H1 (cell line): ENCODE data around the gene C2orf72. TPM values are rescaled to one million over a fixed set of nuclear protein-coding genes. Genes with fewer than 3 reads are reported as not detected.

Experiments
- CTCF ChIA-PET: fragments of 300-600 bp; sonication (Branson Sonifier 250); formaldehyde crosslinking; loops from one replicate; lab custom pipeline; 2021; ENCODE audit not compliant: partially characterized antibody; lab: Charles Lee
- POLR2A ChIA-PET: fragments of 300-600 bp; sonication (Branson Sonifier 250); formaldehyde crosslinking; loops from one replicate; lab custom pipeline; 2021; ENCODE audit warnings: inconsistent platforms; ENCODE audit not compliant: partially characterized antibody; lab: Charles Lee
- DNase-seq, 2 experiments: peaks; one replicate each; pipeline versions ENCODE4 v3.0.0 to v3.0.0-alpha.2; 2010 to 2022; ENCODE audit warnings: low spot score in 2 of 2, low read depth in 1 of 2, mixed read lengths in 1 of 2
- FAIRE-seq: peaks from 2 replicates; lab custom pipeline; 2011; peaks lifted over from hg19 to GRCh38; lab: Jason Lieb, UNC
- H2AFZ ChIP-seq: 2 replicates; pipeline ENCODE4 v1.8.1; 2012; ENCODE audit warnings: low read length, inconsistent platforms
- H2AK5ac ChIP-seq: 2 replicates; pipeline ENCODE4 v1.6.1; 2013; ENCODE audit warnings: low read depth, low read length
- H2BK120ac ChIP-seq: replicated peaks from 2 replicates; pipeline ENCODE3; 2013; ENCODE audit warnings: low read depth, low read length, inconsistent platforms
- H2BK12ac ChIP-seq: 2 replicates; pipeline ENCODE4 v1.6.1; 2013; ENCODE audit warnings: low read depth, low read length
- H2BK15ac ChIP-seq: 2 replicates; pipeline ENCODE4 v1.6.1; 2013; ENCODE audit warnings: low read length
- H2BK20ac ChIP-seq: 2 replicates; pipeline ENCODE4 v1.6.1; 2013; ENCODE audit warnings: low read length
- H2BK5ac ChIP-seq: 2 replicates; pipeline ENCODE4 v1.6.1; 2013; ENCODE audit warnings: low read depth, low read length
- H3K14ac ChIP-seq: 2 replicates; pipeline ENCODE4 v1.6.1; 2013; ENCODE audit warnings: inconsistent platforms; ENCODE audit not compliant: insufficient read length
- H3K18ac ChIP-seq: 2 replicates; pipeline ENCODE4 v1.6.1; 2013; ENCODE audit warnings: low read length; ENCODE audit errors: extremely low read depth
- H3K23ac ChIP-seq: 2 replicates; pipeline ENCODE4 v1.6.1; 2013; ENCODE audit warnings: inconsistent platforms; ENCODE audit not compliant: insufficient read length
- H3K23me2 ChIP-seq: 2 replicates; pipeline ENCODE4 v1.6.1; 2013; ENCODE audit warnings: low read depth, low read length
- H3K27ac ChIP-seq: 2 replicates; pipeline ENCODE4 v1.6.1; 2011; ENCODE audit warnings: low read depth, low read length, inconsistent platforms
- H3K27me3 ChIP-seq, 4 experiments: replicated peaks in 1 of 4; 1 replicate in 1 of 4; 2 replicates in 3 of 4; pipeline versions ENCODE4 v1.6.1 to v1.8.1; 2011 to 2013; ENCODE audit warnings: low read length in 3 of 4, mild to moderate bottlenecking in 3 of 4, inconsistent platforms in 2 of 4, mixed read lengths in 2 of 4, moderate library complexity in 1 of 4; ENCODE audit not compliant: control insufficient read depth in 3 of 4, insufficient read depth in 3 of 4; ENCODE audit errors: extremely low read depth in 1 of 4
- H3K36me3 ChIP-seq, 4 experiments: 2 replicates each; pipeline versions ENCODE4 v1.6.1 to v1.8.1; 2011 to 2013; ENCODE audit warnings: mild to moderate bottlenecking in 4 of 4, low read length in 3 of 4, moderate library complexity in 2 of 4, control low read depth in 1 of 4, inconsistent platforms in 1 of 4; ENCODE audit not compliant: insufficient read depth in 4 of 4, control insufficient read depth in 2 of 4
- H3K4ac ChIP-seq: replicated peaks from 2 replicates; pipeline ENCODE3; 2013; ENCODE audit warnings: low read length, low read depth, mixed read lengths, inconsistent platforms; ENCODE audit not compliant: insufficient read length
- H3K4me1 ChIP-seq, 4 experiments: replicated peaks in 1 of 4; 1 replicate in 1 of 4; 2 replicates in 3 of 4; pipeline versions ENCODE4 v1.6.1 to v1.8.1; 2011 to 2013; ENCODE audit warnings: low read length in 3 of 4, inconsistent platforms in 2 of 4, mixed read lengths in 1 of 4; ENCODE audit not compliant: insufficient read depth in 4 of 4, control insufficient read depth in 3 of 4
- H3K4me2 ChIP-seq, 2 experiments: 2 replicates each; pipeline versions ENCODE4 v1.6.1 to v1.8.1; 2011 to 2013; ENCODE audit warnings: low read depth in 2 of 2, low read length in 2 of 2, control low read depth in 1 of 2, inconsistent platforms in 1 of 2, mild to moderate bottlenecking in 1 of 2; ENCODE audit not compliant: insufficient read depth in 1 of 2
- H3K4me3 ChIP-seq, 4 experiments: fragments of 200-600, 300-600 bp in 1 of 4; sonication (generic), shearing (Covaris generic), sonication (Bioruptor Twin) in 1 of 4; 2 replicates each; pipeline versions ENCODE4 v1.5.1 to v1.8.1; 2011 to 2016; ENCODE audit warnings: low read length in 4 of 4, low read depth in 3 of 4, control low read depth in 2 of 4, inconsistent platforms in 2 of 4, mild to moderate bottlenecking in 2 of 4, mixed read lengths in 1 of 4, moderate library complexity in 1 of 4; ENCODE audit not compliant: insufficient read depth in 2 of 4; ENCODE audit errors: extremely low read depth in 1 of 4
- H3K56ac ChIP-seq: replicated peaks from 2 replicates; pipeline ENCODE3; 2013; ENCODE audit warnings: low read depth, mild to moderate bottlenecking, mixed read lengths, low read length, inconsistent platforms; ENCODE audit not compliant: insufficient read length
- H3K79me1 ChIP-seq: 2 replicates; pipeline ENCODE4 v1.6.1; 2013; ENCODE audit warnings: low read depth, low read length, control low read depth
- H3K79me2 ChIP-seq, 2 experiments: 2 replicates each; pipeline versions ENCODE4 v1.6.1 to v1.8.1; 2012 to 2013; ENCODE audit warnings: low read length in 2 of 2, mild to moderate bottlenecking in 2 of 2, inconsistent platforms in 1 of 2; ENCODE audit not compliant: insufficient read depth in 2 of 2, control insufficient read depth in 1 of 2
- H3K9ac ChIP-seq, 4 experiments: replicated peaks in 1 of 4; 1 replicate in 1 of 4; 2 replicates in 3 of 4; pipeline versions ENCODE4 v1.6.1 to v1.8.1; 2011 to 2013; ENCODE audit warnings: low read depth in 3 of 4, low read length in 3 of 4, control low read depth in 2 of 4, mild to moderate bottlenecking in 2 of 4, moderate library complexity in 2 of 4, inconsistent platforms in 1 of 4; ENCODE audit errors: extremely low read depth in 1 of 4
- H3K9me3 ChIP-seq, 2 experiments: 2 replicates each; pipeline versions ENCODE4 v1.6.1 to v1.8.1; 2012 to 2013; ENCODE audit warnings: mild to moderate bottlenecking in 2 of 2, moderate library complexity in 2 of 2, control low read depth in 1 of 2, inconsistent platforms in 1 of 2, low read depth in 1 of 2, low read length in 1 of 2, mixed read lengths in 1 of 2; ENCODE audit not compliant: insufficient read depth in 2 of 2
- H4K20me1 ChIP-seq, 2 experiments: replicated peaks in 1 of 2; 2 replicates each; pipeline versions ENCODE3 to v1.8.1; 2011 to 2013; ENCODE audit warnings: inconsistent platforms in 2 of 2, low read length in 2 of 2, mild to moderate bottlenecking in 1 of 2; ENCODE audit not compliant: insufficient read depth in 2 of 2, control insufficient read depth in 1 of 2
- H4K5ac ChIP-seq: 2 replicates; pipeline ENCODE4 v1.6.1; 2013; ENCODE audit warnings: low read length, low read depth, mixed read lengths, inconsistent platforms; ENCODE audit not compliant: insufficient read length
- H4K8ac ChIP-seq: 2 replicates; pipeline ENCODE4 v1.8.0; 2013; ENCODE audit warnings: mild to moderate bottlenecking, moderate library complexity, low read length, inconsistent platforms; ENCODE audit not compliant: insufficient read depth; ENCODE audit errors: extremely low read depth
- H4K91ac ChIP-seq: replicated peaks from 2 replicates; pipeline ENCODE3; 2013; ENCODE audit warnings: low read length, mixed read lengths, inconsistent platforms; ENCODE audit not compliant: insufficient read length
- BCL11A ChIP-seq, 2 experiments: IDR thresholded peaks; one replicate each; pipeline ENCODE4 v1.6.1; 2011; ENCODE audit warnings: low read depth in 2 of 2, low read length in 2 of 2, mild to moderate bottlenecking in 2 of 2
- EZH2 ChIP-seq: fragments of 200-600 bp; sonication (generic); IDR thresholded peaks from 2 replicates; pipeline ENCODE4 v1.7.1; 2012; ENCODE audit warnings: low read depth, mild to moderate bottlenecking, moderate library complexity, low read length, inconsistent platforms; ENCODE audit not compliant: severe bottlenecking
- GTF2F1 ChIP-seq: IDR thresholded peaks from 2 replicates; pipeline ENCODE4 v1.6.1; 2012; ENCODE audit warnings: low read depth, low read length, improper control_type of control experiment, borderline replicate concordance
- KDM5A ChIP-seq: fragments of 200-600 bp; IDR thresholded peaks from 2 replicates; pipeline ENCODE4 v1.7.1; 2012; ENCODE audit warnings: mild to moderate bottlenecking, low read length, inconsistent platforms, mixed read lengths
- NANOG ChIP-seq: IDR thresholded peaks from 2 replicates; pipeline ENCODE4 v1.6.1; 2011; ENCODE audit warnings: low read length, low read depth, mild to moderate bottlenecking, inconsistent platforms; ENCODE audit not compliant: insufficient read depth, poor library complexity, severe bottlenecking
- PHF8 ChIP-seq: fragments of 200-600 bp; sonication (generic); conservative IDR thresholded peaks from 2 replicates; pipeline ENCODE4 v1.7.1; 2012; ENCODE audit warnings: low read depth, mild to moderate bottlenecking, inconsistent platforms, low read length, moderate library complexity
- POLR2AphosphoS5 ChIP-seq: IDR thresholded peaks from 2 replicates; pipeline ENCODE4 v1.6.1; 2011; ENCODE audit warnings: low read depth, low read length
- POU5F1 ChIP-seq: IDR thresholded peaks from 2 replicates; pipeline ENCODE4 v1.6.1; 2011; ENCODE audit warnings: low read depth, mild to moderate bottlenecking, low read length, moderate library complexity
- RFX5 ChIP-seq: IDR thresholded peaks from 2 replicates; pipeline ENCODE4 v1.6.1; 2011; ENCODE audit warnings: low read depth, low read length, improper control_type of control experiment, borderline replicate concordance
- SAP30 ChIP-seq: fragments of 300-600 bp; sonication (generic); IDR thresholded peaks from 2 replicates; pipeline ENCODE4 v1.7.1; 2012; ENCODE audit warnings: low read length, moderate library complexity, mild to moderate bottlenecking, inconsistent platforms; ENCODE audit not compliant: insufficient read depth, insufficient replicate concordance
- SIN3A ChIP-seq, 2 experiments: IDR thresholded peaks in 1 of 2; conservative IDR thresholded peaks in 1 of 2; 2 replicates each; pipeline ENCODE4 v1.6.1; 2011 to 2012; ENCODE audit warnings: low read length in 2 of 2, improper control_type of control experiment in 1 of 2, low read depth in 1 of 2, mild to moderate bottlenecking in 1 of 2
- SIRT6 ChIP-seq: IDR thresholded peaks from one replicate; pipeline ENCODE4 v1.7.1; 2012; ENCODE audit warnings: low read length, inconsistent platforms
- ZNF274 ChIP-seq: IDR thresholded peaks from 2 replicates; pipeline ENCODE4 v1.7.0; 2012; ENCODE audit warnings: low read length, borderline replicate concordance; ENCODE audit errors: extremely low read depth
- WGBS, 2 experiments: shearing (Covaris generic) in 1 of 2; methylation state at CpG; one replicate each; pipeline versions ENCODE4 v1.1.6 to v1.1.7; 2013 to 2015; ENCODE audit warnings: low lambda C conversion rate in 2 of 2, mixed read lengths in 2 of 2, inconsistent platforms in 1 of 2, low coverage in 1 of 2, missing lambda C conversion rate in 1 of 2; ENCODE audit not compliant: insufficient replicate concordance in 2 of 2, insufficient coverage in 1 of 2, insufficient read length in 1 of 2; ENCODE audit errors: extremely low coverage in 1 of 2, missing lambda C conversion rate in 1 of 2; 5-methylcytosine and 5-hydroxymethylcytosine counted together
- polyA plus RNA-seq, 7 experiments: library from polyadenylated mRNA; depleted of rRNA in 3 of 7; stranded (reverse) in 5 of 7; unstranded in 2 of 7; fragments of >200 nt in 5 of 7; fragments of 200-250 nt in 2 of 7; gene quantifications; 1 replicate in 5 of 7; 2 replicates in 1 of 7; 4 replicates in 1 of 7; pipeline versions ENCODE4 v1.2.1 to v1.2.3, GENCODE V29; 2011 to 2013; ENCODE audit warnings: missing spikeins in 2 of 7, mixed read lengths in 2 of 7
- total RNA-seq: library from RNA; stranded (reverse); fragmentation: NEBNext Ultra II Directional; extraction: Animal tissue kit (Norgen Biotek cat#: 25700); gene quantifications from 2 replicates; pipeline ENCODE4 v1.2.1, GENCODE V29; 2021

The C2orf72 gene
- total and polyA plus RNA-seq, 2 of the 8 experiments (the other 6 are each of a cell fraction or from before 2014, with no cell fraction given), result 1.1 to 1.7 TPM

GRCh38 chr2:231039294-231039664 lies 2.0 kb downstream of the C2orf72 start:
- H2BK15ac ChIP-seq, result no peak overlapping the region
- H2AFZ ChIP-seq, result no peak overlapping the region
- 88% methylated on average over 6 of the region's 6 CpGs; no CpG with 5 or more reads in 1 of the 2 experiments for WGBS, 2 experiments
- H4K91ac ChIP-seq, result no peak overlapping the region
- no peak overlapping the region for H2BK12ac ChIP-seq
- no peaks in the 10 kb centered on the region for H3K79me2 ChIP-seq
- no peak overlapping the region for H3K14ac ChIP-seq
- no peaks in the 10 kb centered on the region for H4K20me1 ChIP-seq
- no peaks in the 10 kb centered on the region for H3K36me3 ChIP-seq
- FAIRE-seq, result no peak
- ChIA-PET POLR2A (interaction anchor here (1.0 kb wide), 1 partner anchor 153 kb away, joined by 3 read pairs; no protein-coding TSS in a partner anchor), CTCF (interaction anchor here (0.9 to 7.2 kb wide), 8 partner anchors 13 to 972 kb away, joined by 3 to 38 read pairs (median 4); no protein-coding TSS in a partner anchor)
- H3K79me1 ChIP-seq, result no peaks in the 10 kb centered on the region
- no peak overlapping the region for H2BK120ac ChIP-seq
- H3K18ac ChIP-seq, result no peak overlapping the region
- H3K4me2 ChIP-seq, result no peak overlapping the region; a peak in 1 of 4 replicates
- H4K5ac ChIP-seq, result no peak overlapping the region
- no peak overlapping the region for H2BK5ac ChIP-seq
- H2AK5ac ChIP-seq, result no peak overlapping the region
- H3K23me2 ChIP-seq, result peaks cover 5% of the 10 kb centered on the region
- no peak overlapping the region for H3K4ac ChIP-seq
- no peak overlapping the region for H3K27ac ChIP-seq
- no peak overlapping the region for H2BK20ac ChIP-seq
- DNase-seq, result no peak
- H3K9ac ChIP-seq, result no peak overlapping the region
- H4K8ac ChIP-seq, result no peak overlapping the region
- no peaks in the 10 kb centered on the region for H3K9me3 ChIP-seq
- peaks cover 0 to 6% (median under 1%) of the 10 kb centered on the region in 4 experiments; a peak in 4 of 7 replicates for H3K4me1 ChIP-seq
- H3K56ac ChIP-seq, result no peak overlapping the region
- H3K4me3 ChIP-seq, result no peak overlapping the region
- H3K27me3 ChIP-seq, result peaks cover 24 to 36% (median 33%) of the 10 kb centered on the region in 4 experiments
- no peak overlapping the region for H3K23ac ChIP-seq
- TF ChIP-seq SIN3A (conservative IDR thresholded peaks at IDR 0.05 in 1 of 2, IDR thresholded peaks at IDR 0.05 in 1 of 2; ENCODE audit: low read depth in 1 of 2, low read length in 2 of 2) (no peak), SIRT6 (no peak), GTF2F1 (no peak), KDM5A (no peak), RFX5 (no peak), POU5F1 (no peak), EZH2 (no peak), BCL11A (IDR thresholded peaks at IDR 0.05; ENCODE audit: low read depth in 2 of 2, low read length in 2 of 2) (no peak), PHF8 (no peak), NANOG (no peak), ZNF274 (no peak), SAP30 (no peak), POLR2AphosphoS5 (no peak)
